GM18858 (cell line): Measurements from ENCODE around the gene PZP.
"Not testable (repeated sequence)": the region's sequence is repeated elsewhere in the genome, so short reads cannot be mapped to it uniquely, and the experiment has no call there.

ENCODE experiments used
- ATAC-seq: cut with Tn5 transposase; IDR thresholded peaks from one replicate; pipeline ENCODE4 v1.9.1; 2021; ENCODE audit not compliant: unreplicated experiment

Gene PZP

GRCh38 chr12:9208229-9208628 lies at the start of gene PZP:
Gene PZP (minus strand): TSS chr12:9208395. CDS start chr12:9208341, 54 bp downstream.
- no peak for ATAC-seq

DNA sequence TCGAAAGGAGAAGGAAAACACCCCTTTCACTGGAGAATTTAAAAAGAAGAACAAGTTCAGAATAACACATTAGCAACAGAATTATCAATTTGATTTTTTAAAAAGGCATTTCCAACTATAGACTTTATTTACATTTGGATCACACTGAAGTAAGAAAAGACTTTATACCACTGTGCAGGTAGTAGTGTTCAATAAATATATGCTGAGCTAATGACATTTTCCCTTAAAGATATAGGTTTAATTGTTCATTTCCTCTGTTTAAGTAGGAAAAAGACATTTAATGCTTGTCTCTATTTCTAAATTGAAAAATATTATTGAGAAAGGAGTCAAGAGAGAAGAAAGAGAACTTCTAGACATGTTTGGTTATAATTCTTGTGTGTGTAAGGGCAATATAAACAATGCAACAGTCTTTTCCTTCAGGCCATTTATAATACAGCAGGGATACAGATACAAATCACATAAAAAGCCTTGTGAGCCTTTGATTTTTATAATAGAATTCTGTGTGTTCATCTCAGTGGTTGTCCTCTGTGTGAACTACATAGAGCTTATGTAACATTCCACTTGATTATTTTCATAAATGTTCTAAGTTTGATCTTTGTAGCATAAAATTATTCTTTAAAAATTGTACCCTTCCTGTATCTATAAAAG lies 48.7 kb upstream of the PZP start:
- no peak for ATAC-seq

- ATAC-seq = no peak
Observed at GRCh38 chr12:9256341-9256740, 48.1 kb upstream of the PZP start.

DNA sequence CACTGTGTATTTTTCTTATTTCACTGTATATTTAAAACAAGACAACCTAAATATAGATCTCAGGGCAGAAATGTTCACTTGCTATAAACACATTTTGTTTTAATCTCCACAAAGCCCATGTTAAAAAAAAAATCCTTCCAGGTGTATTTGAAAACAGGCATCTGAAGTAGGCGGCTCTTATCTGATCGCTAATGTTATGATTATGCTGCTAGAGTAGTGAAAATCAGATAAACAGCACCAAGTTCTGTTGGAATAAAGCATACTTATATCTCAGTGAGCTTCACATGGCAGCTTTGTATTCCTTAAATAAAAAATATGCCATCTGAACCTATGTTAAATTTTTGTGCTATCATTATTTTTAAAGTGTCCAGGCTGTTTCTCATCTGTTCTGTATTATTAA lies 47.6 kb upstream of the PZP start:
- no peak for ATAC-seq

GRCh38 chr12:9253464-9253863 lies 45.3 kb upstream of the PZP start:
- no peak for ATAC-seq

- not testable (repeated sequence) for ATAC-seq
Observed at GRCh38 chr12:9252791-9253190, 44.6 kb upstream of the PZP start.

GRCh38 chr12:9252256-9252655 lies 44.1 kb upstream of the PZP start:
- ATAC-seq = no peak

DNA sequence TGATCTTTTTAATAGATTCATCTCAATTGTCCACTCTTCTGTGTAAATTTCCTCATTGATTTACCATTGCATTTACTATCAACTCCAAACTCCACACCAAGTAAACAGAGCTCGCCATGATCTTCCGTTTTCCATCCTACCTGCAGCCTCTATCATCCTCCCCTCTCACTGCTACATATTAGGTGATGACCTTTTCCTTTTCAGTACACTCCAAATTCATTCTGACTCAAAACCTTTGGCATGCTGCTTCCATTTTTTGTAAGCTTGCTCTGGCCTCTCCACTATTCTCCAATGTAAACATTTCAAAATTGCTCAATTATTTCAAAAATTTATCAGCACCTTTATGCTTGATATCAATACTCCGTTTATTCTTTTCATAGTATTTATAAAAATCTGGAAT lies 40.2 kb upstream of the PZP start:
- no peak for ATAC-seq

DNA sequence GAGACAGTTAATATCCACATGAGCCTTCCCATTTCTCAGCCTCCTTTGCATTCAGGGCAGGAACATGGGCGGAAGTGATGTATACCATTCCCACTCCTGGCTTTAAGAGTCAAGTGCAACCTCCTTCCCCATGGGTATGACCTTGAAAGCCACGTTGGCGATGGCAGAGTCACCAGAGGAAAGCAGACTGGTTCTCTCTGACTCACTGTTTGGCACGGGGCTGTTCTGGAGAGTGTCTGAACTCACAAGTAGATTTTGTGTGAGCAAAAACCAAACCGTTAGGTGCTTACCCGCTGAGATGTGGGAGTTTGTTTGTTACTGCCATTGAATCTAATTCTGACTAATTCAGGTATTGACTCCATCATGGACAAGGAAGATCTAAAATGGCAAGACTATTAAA lies 36.7 kb upstream of the PZP start:
- ATAC-seq = no peak

- ATAC-seq = no peak
Observed at GRCh38 chr12:9243999-9244649, 35.9 kb upstream of the PZP start.

GRCh38 chr12:9241301-9241700 lies 33.1 kb upstream of the PZP start:
- no peak for ATAC-seq

DNA sequence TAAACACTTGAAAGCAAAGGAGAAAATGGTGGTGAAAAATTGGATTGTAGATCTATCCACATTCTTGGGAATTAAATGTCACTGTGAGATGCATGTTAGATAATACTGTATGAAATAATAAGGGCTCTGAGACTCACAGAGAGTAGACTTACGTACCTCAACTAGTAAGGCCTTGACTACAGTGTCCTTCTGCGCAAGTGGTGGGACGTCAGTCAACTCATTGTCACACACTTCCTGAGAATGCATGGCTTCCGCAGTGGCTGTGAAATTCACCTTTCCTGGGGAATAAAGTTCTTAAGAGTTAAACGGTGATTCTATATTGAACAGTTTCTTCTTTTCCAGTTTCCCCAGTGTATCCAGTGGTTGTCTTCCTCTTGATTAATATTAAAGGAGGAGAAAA lies 32.6 kb upstream of the PZP start:
- no peak for ATAC-seq

GRCh38 chr12:9240004-9240635 lies 31.9 kb upstream of the PZP start:
- not testable (repeated sequence) for ATAC-seq

- ATAC-seq = no peak
Observed at GRCh38 chr12:9237286-9237685, 29.1 kb upstream of the PZP start.

DNA sequence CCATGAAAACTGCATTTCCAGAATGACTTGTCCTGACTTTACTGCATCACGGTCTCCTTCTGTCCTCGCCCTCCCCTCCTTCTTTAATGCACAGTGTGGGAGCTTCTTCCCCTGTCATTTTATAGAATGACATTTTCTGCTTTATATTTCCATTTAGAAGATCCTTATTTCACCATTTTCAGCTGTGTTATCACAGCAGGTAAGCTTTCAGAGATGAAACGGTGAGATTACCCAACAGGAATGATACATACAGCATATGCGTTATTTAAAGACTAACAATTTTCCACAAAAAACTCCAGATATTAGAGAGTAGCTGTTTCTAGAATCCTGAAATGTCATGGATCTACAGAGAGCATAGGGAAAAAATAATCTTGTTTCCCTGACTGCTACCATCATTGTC lies 27.3 kb upstream of the PZP start:
- ATAC-seq = no peak

GRCh38 chr12:9227950-9228349 lies 19.8 kb upstream of the PZP start:
- no peak for ATAC-seq

GRCh38 chr12:9223830-9224229 lies 15.6 kb upstream of the PZP start:
- ATAC-seq = no peak

DNA sequence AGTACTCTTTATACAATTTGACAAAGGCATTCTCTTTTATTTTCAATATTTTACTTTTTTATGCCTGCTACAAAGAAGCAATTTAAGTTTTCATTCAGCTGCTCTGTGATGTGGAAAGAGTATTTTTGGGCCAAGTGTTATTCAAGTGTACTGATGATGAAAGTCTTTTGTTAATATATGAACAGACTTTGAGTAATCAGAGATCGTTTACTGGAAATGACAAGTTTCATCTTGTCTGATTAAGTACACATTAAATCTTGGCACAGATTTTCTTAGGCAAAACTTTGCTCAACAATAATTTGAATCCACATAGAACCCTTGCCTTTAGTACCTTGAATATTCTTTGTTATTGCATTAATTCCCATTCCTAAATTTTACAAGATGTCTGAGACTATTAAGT lies 13.3 kb upstream of the PZP start:
- no peak for ATAC-seq

- ATAC-seq = not testable (repeated sequence)
Observed at GRCh38 chr12:9221011-9221410, 12.8 kb upstream of the PZP start.

- ATAC-seq = no peak
Observed at GRCh38 chr12:9214534-9214933, 6.3 kb upstream of the PZP start.

DNA sequence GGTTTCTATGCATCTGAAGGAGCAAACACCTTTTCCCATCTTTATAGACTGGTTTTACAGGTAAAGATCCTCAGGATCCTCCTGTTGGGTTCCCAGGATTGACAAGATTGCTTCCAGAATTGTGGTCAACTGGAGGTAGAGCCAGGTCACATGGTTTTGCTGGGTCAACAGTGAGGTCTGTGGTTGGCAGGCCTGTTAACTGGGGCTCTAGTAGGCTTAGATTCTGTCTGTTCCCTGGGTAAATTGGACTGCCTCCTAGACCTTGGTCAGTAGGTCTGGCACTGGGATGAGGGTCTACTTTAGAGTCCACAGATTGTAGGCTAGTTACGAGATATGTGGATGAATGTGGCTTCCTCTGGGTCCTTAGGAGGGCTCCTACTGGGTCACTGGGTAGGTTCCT lies 3.5 kb upstream of the PZP start:
- ATAC-seq = no peak

- no peak for ATAC-seq
Observed at GRCh38 chr12:9204380-9204779, 3.8 kb downstream of the PZP start.

GRCh38 chr12:9198012-9198411 lies 10.2 kb downstream of the PZP start:
- no peak for ATAC-seq
